K562 (cell line): ENCODE results near the gene CACNG1. TPM values are rescaled to one million over a fixed set of nuclear protein-coding genes. Genes with fewer than 3 reads are reported as not detected.

Source experiments
- ATAC-seq: fragments of 200-7000 bp; cut with Tn5 transposase; 3 replicates; pipeline ENCODE4 v1.9.1; 2020; ENCODE audit warnings: moderate library complexity
- BruUV-seq: library from RNA; stranded (reverse); fragments of 400-500 nt; replicated peaks from 2 replicates; lab custom pipeline; 2021; lab: Mats Ljungman, UMichigan
- CTCF ChIA-PET: fragments of 300-600 bp; formaldehyde crosslinking; extraction: SDS; loops from one replicate; lab custom pipeline; 2021; ENCODE audit warnings: low intra/inter-chr PET ratio; lab: Yijun Ruan, JAX
- POLR2A ChIA-PET: fragments of 300-600, 350-650 bp; sonication (Branson Sonifier 250); formaldehyde crosslinking; extraction: SDS; loops from one replicate; lab custom pipeline; 2021; ENCODE audit warnings: antibody characterized with exemption, inconsistent platforms; lab: Yijun Ruan, JAX
- DNase-seq, 4 experiments: peaks; one replicate each; pipeline versions ENCODE4 v3.0.0 to v3.0.0-alpha.2; 2011 to 2018; ENCODE audit warnings: low spot score in 3 of 4, mixed read lengths in 3 of 4; ENCODE audit errors: extremely low read depth in 1 of 4
- FAIRE-seq: peaks from 2 replicates; lab custom pipeline; 2011; peaks lifted over from hg19 to GRCh38; lab: Jason Lieb, UNC
- H2AFZ ChIP-seq: 2 replicates; pipeline ENCODE4 v1.6.0; 2011; ENCODE audit warnings: low read depth, low read length, control low read depth, inconsistent platforms
- H3K27ac ChIP-seq: fragments of 200-600 bp; 3 replicates; pipeline ENCODE4 v1.8.0; 2011; ENCODE audit warnings: low read depth, mild to moderate bottlenecking, control low read depth, inconsistent platforms, low read length, moderate library complexity, mixed read lengths; ENCODE audit errors: extremely low read depth
- H3K27me3 ChIP-seq, 2 experiments: fragments of 300-600 bp in 1 of 2; 2 replicates in 1 of 2; 3 replicates in 1 of 2; pipeline versions ENCODE4 v1.6.0 to v1.8.0; 2011; ENCODE audit warnings: inconsistent platforms in 2 of 2, low read length in 2 of 2, mild to moderate bottlenecking in 1 of 2, mixed read lengths in 1 of 2, moderate library complexity in 1 of 2; ENCODE audit not compliant: control insufficient read depth in 2 of 2, insufficient read depth in 2 of 2
- H3K36me3 ChIP-seq: fragments of 300-600 bp; 3 replicates; pipeline ENCODE4 v1.8.0; 2011; ENCODE audit warnings: mild to moderate bottlenecking, low read length, inconsistent platforms; ENCODE audit not compliant: control insufficient read depth, insufficient read depth
- H3K4me1 ChIP-seq, 2 experiments: fragments of 200-600 bp in 1 of 2; replicated peaks in 1 of 2; 2 replicates in 1 of 2; 3 replicates in 1 of 2; pipeline versions ENCODE4 v1.5.1 to v1.8.0; 2011; ENCODE audit warnings: inconsistent platforms in 2 of 2, low read length in 2 of 2, mild to moderate bottlenecking in 1 of 2, mixed read lengths in 1 of 2, moderate library complexity in 1 of 2; ENCODE audit not compliant: control insufficient read depth in 2 of 2, insufficient read depth in 2 of 2
- H3K4me2 ChIP-seq: 2 replicates; pipeline ENCODE4 v1.6.1; 2011; ENCODE audit warnings: low read length, control low read depth, inconsistent platforms, mixed read lengths; ENCODE audit not compliant: insufficient read depth
- H3K4me3 ChIP-seq: fragments of 200-600 bp; sonication (generic), shearing (Covaris generic); 2 replicates; pipeline ENCODE4 v1.5.1; 2016; ENCODE audit warnings: control low read depth, inconsistent platforms
- H3K79me2 ChIP-seq: fragments of 200-600 bp; 3 replicates; pipeline ENCODE4 v1.8.0; 2011; ENCODE audit warnings: low read length, inconsistent platforms; ENCODE audit not compliant: control insufficient read depth, insufficient read depth
- H3K9ac ChIP-seq, 2 experiments: 2 replicates each; pipeline versions ENCODE4 v1.6.0 to v1.6.1; 2011; ENCODE audit warnings: low read depth in 2 of 2, low read length in 2 of 2, control low read depth in 1 of 2, inconsistent platforms in 1 of 2, mild to moderate bottlenecking in 1 of 2, mixed read lengths in 1 of 2; ENCODE audit not compliant: insufficient read depth in 1 of 2
- H3K9me1 ChIP-seq: one replicate; pipeline ENCODE4 v1.6.0; 2011; ENCODE audit warnings: inconsistent platforms, mild to moderate bottlenecking, low read length, moderate library complexity; ENCODE audit not compliant: control insufficient read depth, insufficient read depth
- H3K9me3 ChIP-seq: replicated peaks from 2 replicates; pipeline ENCODE4 v1.5.1; 2011; ENCODE audit warnings: low read depth, low read length, inconsistent platforms; ENCODE audit not compliant: control insufficient read depth, insufficient read depth
- H4K20me1 ChIP-seq: replicated peaks from 2 replicates; pipeline ENCODE4 v1.6.1; 2011; ENCODE audit warnings: low read length, inconsistent platforms, mixed read lengths; ENCODE audit not compliant: control insufficient read depth, insufficient read depth
- ARNT ChIP-seq, 2 experiments: fragments of 450-650 bp; IDR thresholded peaks; 2 replicates each; pipeline ENCODE4 v1.6.1; 2016; ENCODE audit warnings: mild to moderate bottlenecking in 1 of 2
- BACH1 ChIP-seq: fragments of 200-800 bp; sonication (Bioruptor generic); IDR thresholded peaks from 2 replicates; pipeline ENCODE4 v1.6.1; 2016; ENCODE audit warnings: missing genetic modification characterization, missing compliant biosample characterization
- FOXO4 ChIP-seq: fragments of 450-650 bp; formaldehyde crosslinking; IDR thresholded peaks from 2 replicates; pipeline ENCODE4 v1.4.0; 2020; ENCODE audit warnings: mild to moderate bottlenecking, moderate library complexity
- HMBOX1 ChIP-seq: sonication (generic); IDR thresholded peaks from 2 replicates; pipeline ENCODE4 v1.6.1; 2016
- TAF1 ChIP-seq: IDR thresholded peaks from 2 replicates; pipeline ENCODE4 v1.6.1; 2011; ENCODE audit warnings: mild to moderate bottlenecking, low read length, moderate library complexity; ENCODE audit not compliant: insufficient read depth, control insufficient read depth, severe bottlenecking; ENCODE audit errors: extremely low read depth
- USF2 ChIP-seq: sonication (generic); formaldehyde crosslinking; IDR thresholded peaks from 2 replicates; pipeline ENCODE4 v1.5.0; 2020; ENCODE audit warnings: missing genetic modification reagents
- ZFPM2 ChIP-seq: fragments of 250-450 bp; sonication (Bioruptor Pico); IDR thresholded peaks from 2 replicates; pipeline ENCODE4 v1.5.1; 2022; ENCODE audit warnings: mild to moderate bottlenecking
- ZNF507 ChIP-seq: conservative IDR thresholded peaks from 2 replicates; pipeline ENCODE4 v1.6.1; 2017; ENCODE audit warnings: missing genetic modification characterization, missing compliant biosample characterization
- ZNF518B ChIP-seq: fragments of 250-450 bp; sonication (Bioruptor Pico); IDR thresholded peaks from 2 replicates; pipeline ENCODE4 v1.5.0; 2021; ENCODE audit warnings: mild to moderate bottlenecking, moderate library complexity
- WGBS: fragments of 100-300 bp; shearing (Covaris generic); methylation state at CpG from one replicate; pipeline ENCODE4 v1.1.6; 2016; ENCODE audit warnings: low coverage, mixed read lengths; ENCODE audit not compliant: insufficient coverage; ENCODE audit errors: missing lambda C conversion rate; 5-methylcytosine and 5-hydroxymethylcytosine counted together
- in situ Hi-C: fragments of 300-500 bp; cut with MboI; formaldehyde crosslinking; loops from 4 replicates; pipeline ENCODE4 v1.15.0; 2018; ENCODE audit warnings: inconsistent platforms, mixed read lengths
- intact Hi-C: fragments of 100-400 bp; cut with micrococcal nuclease; formaldehyde crosslinking; loops from 2 replicates; pipeline ENCODE4 v1.14.2; 2022
- polyA plus RNA-seq, 8 experiments: library from polyadenylated mRNA; depleted of rRNA in 4 of 8; stranded (reverse) in 5 of 8; unstranded in 3 of 8; fragments of >200 nt; fragmentation: Nextera tagmentation in 2 of 8; fragmentation: Illumina TruSeq in 1 of 8; extraction: Ambion mirVana in 2 of 8; extraction: Trizol in 1 of 8; gene quantifications; 2 replicates each; pipeline versions ENCODE4 v1.2.1 to v1.2.3, GENCODE V29; 2011 to 2014; ENCODE audit warnings: inconsistent platforms in 1 of 8, missing spikeins in 1 of 8
- total RNA-seq, 7 experiments: library from RNA; depleted of rRNA in 6 of 7; stranded (reverse); fragments of >200 nt in 6 of 7; fragmentation: Illumina TruSeq in 2 of 7; extraction: Trizol in 2 of 7; gene quantifications; 2 replicates each; pipeline versions ENCODE4 v1.2.1 to v1.2.3, GENCODE V29; 2011 to 2021; ENCODE audit warnings: low replicate concordance in 1 of 7

The CACNG1 gene
- total and polyA plus RNA-seq, 9 of the 15 experiments (the other 6 are each of a cell fraction or from before 2014, with no cell fraction given): not detected

GRCh38 chr17:67017910-67018309, 26.4 kb upstream of the CACNG1 start:
- H2AFZ ChIP-seq: no peak overlapping the region
- no peak overlapping the region for H3K9ac ChIP-seq
- DNase-seq (no peak), ATAC-seq (no peak), FAIRE-seq (no peak)
- 2% methylated on average over 14 of the region's 14 CpGs for WGBS
- H3K27ac ChIP-seq: no peak overlapping the region
- ChIA-PET POLR2A (no interaction called here), CTCF (no interaction called here)
- H3K9me3 ChIP-seq: no peaks in the 10 kb centered on the region
- H3K79me2 ChIP-seq: no peaks in the 10 kb centered on the region
- H3K4me2 ChIP-seq: no peak overlapping the region
- intact Hi-C loops: loop anchor here (5.0 kb wide), 1 partner anchor 139 kb away; no protein-coding TSS in a partner anchor
- no peaks in the 10 kb centered on the region for H3K36me3 ChIP-seq
- no peak overlapping the region for H3K4me3 ChIP-seq
- H3K9me1 ChIP-seq: no peaks in the 10 kb centered on the region
- H3K4me1 ChIP-seq: no peaks in the 10 kb centered on the region; a peak in 1 of 5 replicates
- no TSS peak for BruUV-seq
- H4K20me1 ChIP-seq: peaks cover 3% of the 10 kb centered on the region; the same call in 1 of the 2 replicates
- no peak for TF ChIP-seq ZNF507
- TF ChIP-seq HMBOX1: no peak
- TF ChIP-seq TAF1: no peak
- TF ChIP-seq FOXO4 (CRISPR knock-in tag): no peak
- no peak for TF ChIP-seq USF2
- no peak for TF ChIP-seq BACH1 (tag)
- no peak for TF ChIP-seq ZNF518B
- no peak for TF ChIP-seq ARNT (IDR thresholded peaks at IDR 0.05)
- TF ChIP-seq ZFPM2 (CRISPR knock-in tag): no peak
- TF ChIP-seq, all 486 proteins: peak for 0
- H3K27me3 ChIP-seq: peaks cover 54 to 100% of the 10 kb centered on the region in 2 experiments
- in situ Hi-C loops: no loop called here
